Effector memory CD4-positive, alpha-beta T cell (primary cell): ENCODE results near the gene SLC35F6.

Experiments used
- DNase-seq, 3 donors: peaks; one replicate each; pipeline ENCODE4 v3.0.0-alpha.2; 2020
- H3K27ac ChIP-seq: 2 replicates; pipeline ENCODE4 v1.7.0; 2013; ENCODE audit warnings: mild to moderate bottlenecking, low read length, moderate library complexity; ENCODE audit not compliant: insufficient read depth, poor library complexity, severe bottlenecking
- H3K27me3 ChIP-seq: replicated peaks from 2 replicates; pipeline ENCODE4 v1.7.0; 2013; ENCODE audit warnings: mild to moderate bottlenecking, low read length; ENCODE audit not compliant: insufficient read depth, control insufficient read depth, poor library complexity, severe bottlenecking
- H3K36me3 ChIP-seq: 2 replicates; pipeline ENCODE4 v1.7.0; 2013; ENCODE audit warnings: mild to moderate bottlenecking, low read length, moderate library complexity; ENCODE audit not compliant: control insufficient read depth, insufficient read depth
- H3K4me1 ChIP-seq: 2 replicates; pipeline ENCODE4 v1.7.0; 2013; ENCODE audit warnings: low read length, mild to moderate bottlenecking; ENCODE audit not compliant: control insufficient read depth, insufficient read depth, poor library complexity, severe bottlenecking
- H3K4me3 ChIP-seq: 2 replicates; pipeline ENCODE4 v1.7.0; 2013; ENCODE audit warnings: low read length, low read depth, mild to moderate bottlenecking; ENCODE audit not compliant: insufficient read depth, poor library complexity, severe bottlenecking
- H3K9me3 ChIP-seq: 2 replicates; pipeline ENCODE4 v1.7.0; 2013; ENCODE audit warnings: mild to moderate bottlenecking, low read length, moderate library complexity; ENCODE audit not compliant: control insufficient read depth
- total RNA-seq, 3 donors: gene quantifications; one replicate each; lab custom pipeline; 2026; lab: John Stamatoyannopoulos, UW

The SLC35F6 gene
- total RNA-seq: 25.4 to 30.5 (median 29.0) reads per million in 3 donors

GRCh38 chr2:26764078-26764887, at the start of gene SLC35F6:
Gene SLC35F6, plus strand, starts transcription at chr2:26764284. Its CDS starts 66 bp downstream, at chr2:26764350.
- Histone ChIP-seq H3K36me3 (no peaks in the 10 kb centered on the region), H3K4me3 (peak within 1 kb of the TSS; percentile 95), H3K4me1 (peaks cover 23% of the 10 kb centered on the region), H3K9me3 (no peaks in the 10 kb centered on the region), H3K27me3 (no peaks in the 10 kb centered on the region), H3K27ac (peak within 1 kb of the TSS; percentile 88)
- peak; percentile 65 to 77 (median 71) for DNase-seq

GRCh38 chr2:26715528-26716270, 48.4 kb upstream of the SLC35F6 start:
- no peak overlapping the region for H3K4me3 ChIP-seq
- H3K36me3 ChIP-seq: no peaks in the 10 kb centered on the region
- H3K9me3 ChIP-seq: no peaks in the 10 kb centered on the region
- no peak for DNase-seq
- no peaks in the 10 kb centered on the region for H3K27me3 ChIP-seq
- no peak overlapping the region for H3K27ac ChIP-seq
- H3K4me1 ChIP-seq: no peaks in the 10 kb centered on the region

GRCh38 chr2:26716340-26716739, 47.7 kb upstream of the SLC35F6 start:
- Histone ChIP-seq H3K4me3 (no peak overlapping the region), H3K9me3 (no peaks in the 10 kb centered on the region), H3K4me1 (no peaks in the 10 kb centered on the region), H3K36me3 (no peaks in the 10 kb centered on the region), H3K27ac (no peak overlapping the region), H3K27me3 (no peaks in the 10 kb centered on the region)
- DNase-seq: no peak

- Histone ChIP-seq H3K9me3 (no peaks in the 10 kb centered on the region), H3K27me3 (no peaks in the 10 kb centered on the region), H3K36me3 (no peaks in the 10 kb centered on the region), H3K27ac (no peak overlapping the region), H3K4me3 (no peak overlapping the region), H3K4me1 (no peaks in the 10 kb centered on the region)
- DNase-seq: no peak
These were observed 47.3 kb upstream of the SLC35F6 start for GRCh38 chr2:26716769-26717168.

- H3K27ac ChIP-seq: no peak overlapping the region
- H3K4me3 ChIP-seq: no peak overlapping the region
- H3K27me3 ChIP-seq: no peaks in the 10 kb centered on the region
- H3K36me3 ChIP-seq: no peaks in the 10 kb centered on the region
- no peaks in the 10 kb centered on the region for H3K4me1 ChIP-seq
- H3K9me3 ChIP-seq: no peaks in the 10 kb centered on the region
- DNase-seq: no peak
These were observed 46.7 kb upstream of the SLC35F6 start for GRCh38 chr2:26717362-26717761.

GRCh38 chr2:26718949-26719686, 45.0 kb upstream of the SLC35F6 start:
- H3K27ac ChIP-seq: no peak overlapping the region
- H3K36me3 ChIP-seq: no peaks in the 10 kb centered on the region
- no peak for DNase-seq
- no peak overlapping the region for H3K4me3 ChIP-seq
- no peaks in the 10 kb centered on the region for H3K4me1 ChIP-seq
- H3K27me3 ChIP-seq: no peaks in the 10 kb centered on the region
- no peaks in the 10 kb centered on the region for H3K9me3 ChIP-seq

GRCh38 chr2:26720322-26721114, 43.6 kb upstream of the SLC35F6 start:
- Histone ChIP-seq H3K9me3 (no peaks in the 10 kb centered on the region), H3K27ac (no peak overlapping the region), H3K4me3 (no peak overlapping the region), H3K36me3 (no peaks in the 10 kb centered on the region), H3K27me3 (no peaks in the 10 kb centered on the region), H3K4me1 (no peaks in the 10 kb centered on the region)
- DNase-seq: no peak

GRCh38 chr2:26721115-26722032, 42.7 kb upstream of the SLC35F6 start:
- no peak overlapping the region for H3K4me3 ChIP-seq
- no peaks in the 10 kb centered on the region for H3K9me3 ChIP-seq
- H3K27me3 ChIP-seq: no peaks in the 10 kb centered on the region
- H3K4me1 ChIP-seq: no peaks in the 10 kb centered on the region
- no peaks in the 10 kb centered on the region for H3K36me3 ChIP-seq
- no peak for DNase-seq
- no peak overlapping the region for H3K27ac ChIP-seq

GRCh38 chr2:26722328-26722727, 41.8 kb upstream of the SLC35F6 start:
- H3K4me1 ChIP-seq: no peaks in the 10 kb centered on the region
- H3K4me3 ChIP-seq: no peak overlapping the region
- no peaks in the 10 kb centered on the region for H3K9me3 ChIP-seq
- H3K36me3 ChIP-seq: no peaks in the 10 kb centered on the region
- DNase-seq: no peak
- no peak overlapping the region for H3K27ac ChIP-seq
- no peaks in the 10 kb centered on the region for H3K27me3 ChIP-seq
